Pons (tissue), 1 donor: ENCODE measurements around the gene WDR7.

ENCODE experiments used
- DNase-seq: peaks from one replicate; pipeline ENCODE4 v3.0.0-alpha.2; 2016; ENCODE audit warnings: low spot score

WDR7 gene

GRCh38 chr18:57081899-57082298 lies 430.7 kb downstream of the WDR7 start:
- no peak for DNase-seq

- no peak for DNase-seq
Measured at GRCh38 chr18:57083485-57083884, 432.3 kb downstream of the WDR7 start.

GRCh38 chr18:57084331-57085271 lies 433.4 kb downstream of the WDR7 start:
- DNase-seq: no peak

- DNase-seq: no peak
Measured at GRCh38 chr18:57085371-57085770, 434.2 kb downstream of the WDR7 start.

- DNase-seq: no peak
Measured at GRCh38 chr18:57086163-57086562, 435.0 kb downstream of the WDR7 start.
